Myometrial cell (primary cell): Measurements from ENCODE around the gene RHOG. TPM values are rescaled to one million over a fixed set of nuclear protein-coding genes. Genes with fewer than 3 reads are reported as not detected.

Experiments
- total RNA-seq: library from RNA; depleted of rRNA; stranded (reverse); fragments of >200 nt; gene quantifications from 2 replicates; pipeline ENCODE4 v1.2.3, GENCODE V29; 2015

RHOG gene
- total RNA-seq, result 41.5 and 41.8 TPM in 2 replicates

DNA sequence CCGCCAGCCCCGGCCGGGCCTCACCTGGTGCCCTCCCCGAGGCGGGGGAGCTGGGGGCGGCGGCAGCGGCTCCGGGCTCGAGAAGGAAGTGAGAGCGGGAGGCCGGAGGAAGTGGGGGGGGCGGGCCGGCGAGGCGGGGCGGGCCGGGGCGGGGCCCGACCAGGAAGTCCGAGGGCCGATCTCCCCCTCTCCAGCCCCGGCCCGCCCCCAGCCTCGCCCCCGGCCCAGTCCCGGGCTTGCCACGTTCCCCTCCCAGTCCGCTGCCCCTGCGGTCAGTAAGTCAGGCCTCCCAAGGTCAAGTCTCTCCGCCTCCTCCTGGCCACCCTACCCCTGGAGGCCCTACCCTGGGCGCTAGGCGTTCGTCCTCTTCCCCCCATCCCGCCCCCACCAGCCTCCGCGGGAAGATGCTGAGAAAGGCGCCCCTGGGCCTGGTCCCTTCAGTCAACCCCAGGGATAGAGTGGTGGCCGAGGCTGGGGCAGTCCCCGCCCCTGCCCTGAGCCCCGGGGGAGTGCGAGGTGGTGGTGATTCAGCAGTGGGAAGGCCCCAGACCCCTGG is at the start of gene RHOG:
Gene RHOG, minus strand, starts transcription at position 90 of the 556 bp plus-strand sequence. CDS start 12,821 bp downstream, outside the sequence.

DNA sequence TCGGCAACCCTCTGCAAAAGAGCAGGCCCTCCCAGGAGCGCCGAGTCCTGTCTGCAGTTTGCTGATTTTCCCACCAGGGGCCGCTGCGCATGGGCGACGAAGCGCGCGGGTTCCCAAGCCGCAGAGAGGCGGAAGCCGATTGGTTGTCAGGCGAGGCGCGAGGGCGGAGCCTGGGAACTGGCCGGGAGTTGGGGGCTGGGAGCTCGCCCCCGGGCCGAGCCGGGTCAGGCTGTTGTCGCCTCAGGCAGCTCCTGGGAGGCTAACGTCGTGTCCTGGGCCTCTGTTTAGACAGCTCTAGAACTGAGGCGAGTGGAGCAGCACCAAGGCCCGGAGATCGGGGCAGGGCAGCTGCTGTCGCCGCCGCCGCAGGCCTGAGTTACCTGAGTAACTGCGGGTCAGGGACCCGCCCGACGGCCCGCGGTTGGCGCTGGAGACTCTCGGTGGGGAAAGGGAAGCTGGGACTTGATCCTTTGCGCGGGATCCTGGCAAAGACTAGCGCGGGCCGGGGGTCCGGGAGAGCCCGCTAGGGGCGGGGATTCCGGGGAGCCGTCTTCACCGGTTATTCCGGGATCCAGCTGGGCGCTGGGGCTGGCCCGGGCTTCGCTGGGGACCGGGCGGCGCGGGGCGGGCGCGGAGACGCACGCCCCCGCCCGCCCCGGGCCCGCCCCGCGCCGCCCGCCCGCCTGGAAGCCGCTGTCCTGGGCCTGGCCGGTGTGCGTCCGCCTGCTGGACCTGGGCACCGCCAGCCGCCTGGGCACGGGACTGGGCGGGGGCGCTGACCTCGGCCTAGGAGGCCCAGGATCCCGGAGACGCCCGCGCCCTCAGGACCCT is 14.4 kb upstream of the RHOG start, which contains the start of gene STIM1:
Gene STIM1, plus strand, starts transcription at position 688 of the 831 bp plus-strand sequence. CDS start 607 bp downstream, outside the sequence.

DNA sequence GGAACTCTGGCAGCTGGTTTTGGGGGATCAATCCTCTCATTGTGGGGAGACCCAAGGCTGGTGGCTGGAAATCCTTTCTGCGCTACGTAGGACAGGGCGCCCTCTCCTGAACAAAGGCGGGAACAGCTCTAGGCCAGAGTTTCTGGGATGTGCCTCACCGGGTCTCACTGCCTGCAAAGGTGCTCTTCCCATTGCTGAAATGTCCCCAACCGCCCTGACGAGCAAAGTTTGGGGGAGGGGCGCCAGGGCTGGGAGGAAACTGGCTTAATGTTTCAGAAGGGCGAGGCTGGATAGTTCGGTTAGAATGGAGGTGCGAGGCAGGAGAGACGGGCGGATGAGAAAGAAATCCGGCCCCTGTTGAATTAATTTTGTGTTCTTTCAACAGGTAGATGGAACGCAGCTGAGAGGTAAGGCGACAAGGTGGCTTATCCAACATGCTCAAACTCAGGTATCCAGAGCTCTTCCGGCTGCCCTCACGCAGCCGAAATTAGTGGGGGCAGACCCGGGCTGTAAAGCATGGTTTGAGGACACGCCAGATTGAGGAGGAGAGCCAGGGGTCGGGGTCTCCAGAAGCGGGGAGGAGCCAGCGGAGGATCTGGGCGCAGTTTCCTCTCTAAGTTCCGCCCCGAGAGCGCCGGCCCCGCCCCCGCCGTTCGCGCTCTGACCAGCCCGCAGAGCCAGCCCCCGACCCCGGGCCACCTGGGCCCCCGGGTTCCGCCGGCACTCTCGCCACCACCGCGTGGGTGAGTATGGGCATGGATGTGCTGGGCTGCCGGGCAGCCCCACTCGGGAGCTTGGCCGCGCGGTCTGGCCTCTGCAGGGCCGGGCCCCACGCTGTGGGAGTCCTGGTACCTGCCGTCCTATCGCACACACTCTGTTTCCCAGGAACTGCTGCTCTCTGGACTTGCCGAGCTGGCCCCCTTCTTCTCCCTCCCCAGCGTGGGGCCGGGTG is 32.6 kb downstream of the RHOG start, which contains the start of gene PGAP2:
Gene PGAP2, plus strand, starts transcription at position 652 of the 952 bp plus-strand sequence. CDS start 2,700 bp downstream, outside the sequence.

DNA sequence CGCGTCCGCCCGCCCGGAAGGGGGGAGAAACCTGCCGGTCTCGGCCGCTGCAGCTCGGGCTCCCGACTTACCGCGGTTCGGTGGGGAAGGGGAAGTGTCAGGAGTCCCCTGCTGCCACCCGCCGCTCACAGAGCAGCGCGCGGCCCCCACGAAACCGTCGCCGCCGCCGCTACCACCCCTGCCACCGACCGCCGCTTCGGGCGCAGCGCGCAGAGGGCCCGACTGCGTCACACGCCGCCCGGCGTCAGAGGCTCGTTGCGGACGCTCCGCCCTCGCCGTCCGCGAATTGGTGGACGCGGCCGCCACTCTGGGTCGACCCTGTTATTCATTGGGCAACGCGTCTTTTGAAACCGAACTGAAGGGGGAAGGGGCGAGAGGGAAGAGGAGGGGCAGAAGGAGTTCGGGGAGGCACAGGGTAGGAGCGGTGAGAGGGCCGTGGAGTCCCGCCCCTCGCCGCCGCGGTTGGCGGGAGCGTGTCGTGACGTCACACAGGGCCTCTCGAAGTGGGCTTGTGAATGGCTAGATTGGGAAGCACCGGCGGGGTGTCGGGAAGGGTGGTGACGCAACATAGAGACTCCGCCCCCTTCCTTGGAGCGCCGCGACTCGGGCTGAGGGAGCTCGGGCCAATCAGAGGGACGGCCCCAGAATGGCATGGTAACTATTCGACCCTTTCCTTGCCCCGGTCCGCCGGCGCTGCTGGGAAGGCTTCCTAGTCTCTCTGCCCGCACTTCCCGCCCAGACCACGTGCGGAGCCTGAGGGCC is 43.2 kb downstream of the RHOG start, which contains the start of gene NUP98:
Gene NUP98, minus strand, starts transcription at position 226 of the 762 bp plus-strand sequence. CDS start 15,437 bp downstream, outside the sequence.

Other genes starting within 250 kb of the RHOG start
- not detected in 2 replicates for gene ART5, start 199.0 kb downstream of the RHOG start, total RNA-seq
- gene ART1, start 195.8 kb downstream of the RHOG start, total RNA-seq, result not detected in 2 replicates
- 0.71 TPM in 1 of 2 replicates, not detected in the other for gene CHRNA10, start 169.6 kb downstream of the RHOG start, total RNA-seq
- 76.7 and 77.3 TPM in 2 replicates for gene NUP98, start 43.4 kb downstream of the RHOG start, total RNA-seq
- 13.5 and 15.2 TPM in 2 replicates for gene PGAP2, start 32.4 kb downstream of the RHOG start, total RNA-seq
- 16.4 and 19.8 TPM in 2 replicates for gene STIM1, start 14.7 kb upstream of the RHOG start, total RNA-seq